ENCODE measurements around the gene ZNF276.
"Not testable (repeated sequence)": the region's sequence is repeated elsewhere in the genome, so short reads cannot be mapped to it uniquely, and the experiment has no call there.

The ZNF276 gene, protein sequence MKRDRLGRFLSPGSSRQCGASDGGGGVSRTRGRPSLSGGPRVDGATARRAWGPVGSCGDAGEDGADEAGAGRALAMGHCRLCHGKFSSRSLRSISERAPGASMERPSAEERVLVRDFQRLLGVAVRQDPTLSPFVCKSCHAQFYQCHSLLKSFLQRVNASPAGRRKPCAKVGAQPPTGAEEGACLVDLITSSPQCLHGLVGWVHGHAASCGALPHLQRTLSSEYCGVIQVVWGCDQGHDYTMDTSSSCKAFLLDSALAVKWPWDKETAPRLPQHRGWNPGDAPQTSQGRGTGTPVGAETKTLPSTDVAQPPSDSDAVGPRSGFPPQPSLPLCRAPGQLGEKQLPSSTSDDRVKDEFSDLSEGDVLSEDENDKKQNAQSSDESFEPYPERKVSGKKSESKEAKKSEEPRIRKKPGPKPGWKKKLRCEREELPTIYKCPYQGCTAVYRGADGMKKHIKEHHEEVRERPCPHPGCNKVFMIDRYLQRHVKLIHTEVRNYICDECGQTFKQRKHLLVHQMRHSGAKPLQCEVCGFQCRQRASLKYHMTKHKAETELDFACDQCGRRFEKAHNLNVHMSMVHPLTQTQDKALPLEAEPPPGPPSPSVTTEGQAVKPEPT

DNA sequence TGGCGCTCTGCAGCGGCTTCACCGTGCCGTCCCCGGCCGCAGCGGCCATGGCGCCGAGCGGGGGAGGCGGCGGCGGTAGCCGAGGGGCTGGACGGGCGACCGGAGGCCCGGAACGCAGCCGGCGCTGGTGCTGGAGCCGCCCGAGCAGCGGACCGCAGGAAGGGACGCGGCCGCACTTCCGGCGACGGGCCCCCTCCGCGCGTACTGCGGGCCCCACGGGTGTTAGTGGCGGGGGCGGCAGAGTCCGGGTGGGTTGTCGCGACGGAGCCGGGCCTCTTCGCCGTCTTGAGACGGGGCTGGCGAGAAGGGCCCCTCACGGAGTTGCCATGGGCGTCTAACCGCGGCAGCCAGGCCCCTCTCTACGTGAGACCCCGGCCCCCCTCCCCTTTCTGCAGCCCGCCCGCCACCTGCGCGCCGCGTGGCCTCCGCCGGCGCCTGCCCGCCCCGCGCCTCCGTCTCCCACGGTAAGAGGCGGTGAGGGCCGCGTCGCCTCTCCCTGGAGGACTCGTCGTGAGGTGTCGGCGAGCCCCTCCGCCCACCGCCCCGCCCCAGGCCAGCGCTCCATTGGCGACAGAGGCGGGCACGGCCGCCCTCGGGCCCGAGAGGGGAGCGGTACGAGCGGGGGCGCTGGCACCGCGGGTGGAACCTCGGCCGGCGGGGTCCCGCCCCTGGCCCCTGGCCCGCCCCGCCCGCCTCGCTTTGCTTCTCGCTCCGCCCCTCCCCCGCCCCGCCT lies at the start of gene ZNF276, which contains the start of gene VPS9D1:
Gene ZNF276 (plus strand): TSS at position 725 of the 733 bp plus-strand sequence. CDS start 104 bp downstream, outside the sequence.
Gene VPS9D1 (minus strand): TSS at position 86 of the 733 bp plus-strand sequence. CDS start 37 bp downstream, at position 49.
- DNase-seq, result peak; percentile 90

- DNase-seq, result not testable (repeated sequence)
Observed at GRCh38 chr16:89671565-89671964, 49.8 kb upstream of the ZNF276 start.

DNA sequence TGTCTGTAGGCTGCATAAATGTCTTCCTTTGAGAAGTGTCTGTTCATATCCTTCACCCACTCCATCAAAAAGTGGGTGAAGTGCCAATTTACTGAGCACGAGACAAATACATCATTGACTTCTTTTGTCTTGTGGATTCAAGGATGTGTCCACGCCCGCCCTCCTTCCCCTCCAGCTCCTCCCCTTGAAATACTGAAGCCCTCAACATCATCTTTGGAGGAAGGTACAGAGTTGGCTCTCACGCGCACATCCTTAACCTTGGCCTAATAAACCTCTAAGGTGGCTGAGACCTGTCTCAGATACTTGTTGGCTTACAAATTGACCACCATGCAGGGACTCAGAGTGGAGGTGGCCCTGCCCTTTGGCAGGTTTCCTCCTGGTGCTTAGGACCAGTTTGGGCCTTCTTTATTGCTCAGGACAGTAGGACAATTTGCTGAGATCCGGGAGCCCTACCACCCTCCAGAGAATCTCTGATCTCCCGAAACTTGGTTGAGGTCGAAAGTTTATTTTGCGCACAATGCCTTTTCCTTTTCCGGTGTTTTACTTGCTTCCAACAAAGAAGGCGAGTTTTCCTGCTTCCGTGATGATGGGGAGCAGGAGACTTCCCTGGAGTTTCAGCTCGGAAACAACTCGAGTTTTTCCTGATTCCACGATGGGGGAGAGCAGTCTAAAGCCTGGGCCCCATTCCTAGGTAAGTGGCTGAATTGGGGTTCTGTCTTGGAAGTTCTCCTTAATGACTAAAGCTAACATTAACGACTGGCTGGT lies 49.0 kb upstream of the ZNF276 start:
- no peak for DNase-seq

- no peak for DNase-seq
Observed at GRCh38 chr16:89678258-89678657, 43.1 kb upstream of the ZNF276 start.

GRCh38 chr16:89685916-89686315 lies 35.4 kb upstream of the ZNF276 start:
- DNase-seq, result no peak

DNA sequence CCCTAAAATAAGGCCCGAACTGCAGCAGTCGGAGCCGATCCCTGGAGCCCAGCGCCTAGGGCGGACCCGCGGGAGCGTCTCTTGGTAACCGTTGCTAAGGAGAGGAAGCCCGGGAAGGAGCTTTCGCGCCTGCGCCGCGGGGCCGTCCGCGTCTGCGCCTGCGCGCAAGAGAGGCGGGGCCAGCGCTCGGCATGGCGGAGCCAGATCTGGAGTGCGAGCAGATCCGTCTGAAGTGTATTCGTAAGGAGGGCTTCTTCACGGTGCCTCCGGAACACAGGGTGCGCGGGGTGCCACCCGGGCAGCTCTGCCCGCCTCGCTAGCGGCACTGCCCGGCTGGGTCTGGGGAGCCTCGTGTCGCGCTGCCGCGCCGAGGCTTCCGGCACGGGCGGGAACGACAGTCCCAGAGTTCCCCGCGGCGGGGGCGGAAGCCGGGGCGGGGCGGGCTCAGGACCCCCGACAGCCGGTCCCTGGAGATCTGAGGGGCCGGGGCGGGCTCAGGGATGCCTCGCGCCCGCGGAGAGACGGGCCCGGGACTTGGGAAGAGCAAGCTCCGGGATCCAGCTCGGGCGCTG lies 34.7 kb upstream of the ZNF276 start, which contains the start of gene CDK10:
Gene CDK10 (plus strand): TSS at position 170 of the 572 bp plus-strand sequence. CDS start 22 bp downstream, at position 192.
- DNase-seq, result peak; percentile 88

GRCh38 chr16:89687092-89687940 lies 34.0 kb upstream of the ZNF276 start:
- DNase-seq, result no peak

DNA sequence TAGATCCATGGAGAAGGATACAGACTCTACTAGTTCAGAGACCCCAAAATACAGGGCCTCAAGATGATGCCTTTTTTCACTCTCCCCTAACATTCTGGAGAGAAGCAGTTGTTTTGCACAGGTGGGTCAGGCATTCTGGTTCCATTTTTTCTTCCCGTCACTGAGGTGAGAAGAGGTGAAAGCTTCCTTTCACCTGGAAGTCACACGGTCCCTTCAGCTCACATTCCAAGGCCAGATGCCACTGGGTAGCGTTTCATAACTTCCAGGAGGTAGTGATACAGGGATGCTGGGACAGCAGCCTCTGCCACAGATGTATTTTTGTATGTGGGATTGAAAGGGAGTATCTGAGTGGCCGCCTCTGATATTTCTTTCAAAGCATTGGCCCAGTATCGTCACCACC lies 32.9 kb upstream of the ZNF276 start:
- no peak for DNase-seq

DNA sequence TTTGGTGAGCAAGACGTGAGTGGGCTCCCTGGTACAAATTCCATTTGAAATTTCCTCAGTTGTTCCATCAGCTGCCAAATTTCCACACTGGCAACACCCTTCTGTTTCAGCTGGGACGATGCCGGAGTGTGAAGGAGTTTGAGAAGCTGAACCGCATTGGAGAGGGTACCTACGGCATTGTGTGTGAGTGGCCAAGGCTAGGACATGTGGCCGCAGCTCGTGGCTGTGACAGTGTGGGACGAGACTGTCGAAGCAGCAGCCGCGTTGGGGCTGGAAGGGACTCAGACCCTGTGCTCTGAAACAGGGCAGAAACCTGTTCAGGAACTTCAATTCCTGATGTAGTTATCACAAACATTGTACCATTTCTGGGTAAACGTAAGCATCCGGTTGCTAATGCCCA lies 32.2 kb upstream of the ZNF276 start:
- no peak for DNase-seq

GRCh38 chr16:89689621-89690020 lies 31.7 kb upstream of the ZNF276 start:
- not testable (repeated sequence) for DNase-seq

DNA sequence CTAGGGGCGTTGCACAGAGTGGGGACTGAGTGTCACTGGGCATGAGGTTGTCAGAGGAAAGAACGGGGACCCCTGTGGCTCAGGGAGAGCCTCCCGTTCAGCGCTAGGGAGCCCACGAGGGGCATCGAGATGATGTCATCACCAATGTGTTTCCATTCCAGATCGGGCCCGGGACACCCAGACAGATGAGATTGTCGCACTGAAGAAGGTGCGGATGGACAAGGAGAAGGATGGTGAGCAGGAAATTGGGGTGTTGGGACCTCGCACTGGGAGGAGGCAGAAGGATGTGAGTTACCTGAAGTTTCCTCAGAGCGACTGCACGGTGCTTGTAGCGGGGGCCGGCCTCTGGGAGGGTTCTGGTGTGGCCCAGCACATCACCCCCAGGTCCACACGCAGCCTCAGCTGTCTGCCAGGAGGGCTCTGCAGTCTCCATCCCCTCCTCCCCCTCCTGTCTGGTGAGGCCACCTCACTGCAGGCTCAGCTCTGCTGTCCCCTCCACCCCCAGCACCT lies 30.9 kb upstream of the ZNF276 start:
- DNase-seq, result no peak

DNA sequence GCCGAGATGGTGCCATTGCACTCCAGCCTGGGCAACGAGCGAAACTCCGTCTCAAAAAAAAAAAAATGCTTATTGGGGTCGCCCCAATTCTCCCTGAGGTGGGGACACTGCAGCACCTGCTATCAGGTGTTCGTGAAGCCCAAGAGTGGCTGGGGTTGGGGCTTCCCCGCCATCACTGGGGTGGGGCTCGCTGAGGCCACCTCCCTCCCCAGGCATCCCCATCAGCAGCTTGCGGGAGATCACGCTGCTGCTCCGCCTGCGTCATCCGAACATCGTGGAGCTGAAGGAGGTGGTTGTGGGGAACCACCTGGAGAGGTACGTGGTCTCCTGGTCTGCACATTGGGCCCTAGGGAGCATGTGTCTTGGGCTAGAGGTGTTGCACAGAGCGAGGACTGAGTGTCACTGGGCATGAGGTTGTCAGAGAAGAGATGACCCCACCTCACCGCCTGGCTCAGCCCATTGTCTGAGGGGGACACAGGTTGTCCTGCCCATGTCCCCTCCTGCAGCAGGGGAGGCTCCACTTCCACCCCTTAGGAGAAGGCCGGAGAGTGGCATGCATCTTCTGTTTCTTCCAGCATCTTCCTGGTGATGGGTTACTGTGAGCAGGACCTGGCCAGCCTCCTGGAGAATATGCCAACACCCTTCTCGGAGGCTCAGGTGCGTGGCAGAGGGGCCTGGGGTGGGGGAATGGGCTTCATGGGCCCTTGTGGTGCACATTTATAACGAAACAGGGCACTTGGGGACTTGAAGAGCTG lies 29.9 kb upstream of the ZNF276 start:
- no peak for DNase-seq

GRCh38 chr16:89691986-89692569 lies 29.3 kb upstream of the ZNF276 start:
- no peak for DNase-seq

GRCh38 chr16:89693289-89693731 lies 28.0 kb upstream of the ZNF276 start:
- DNase-seq, result no peak

DNA sequence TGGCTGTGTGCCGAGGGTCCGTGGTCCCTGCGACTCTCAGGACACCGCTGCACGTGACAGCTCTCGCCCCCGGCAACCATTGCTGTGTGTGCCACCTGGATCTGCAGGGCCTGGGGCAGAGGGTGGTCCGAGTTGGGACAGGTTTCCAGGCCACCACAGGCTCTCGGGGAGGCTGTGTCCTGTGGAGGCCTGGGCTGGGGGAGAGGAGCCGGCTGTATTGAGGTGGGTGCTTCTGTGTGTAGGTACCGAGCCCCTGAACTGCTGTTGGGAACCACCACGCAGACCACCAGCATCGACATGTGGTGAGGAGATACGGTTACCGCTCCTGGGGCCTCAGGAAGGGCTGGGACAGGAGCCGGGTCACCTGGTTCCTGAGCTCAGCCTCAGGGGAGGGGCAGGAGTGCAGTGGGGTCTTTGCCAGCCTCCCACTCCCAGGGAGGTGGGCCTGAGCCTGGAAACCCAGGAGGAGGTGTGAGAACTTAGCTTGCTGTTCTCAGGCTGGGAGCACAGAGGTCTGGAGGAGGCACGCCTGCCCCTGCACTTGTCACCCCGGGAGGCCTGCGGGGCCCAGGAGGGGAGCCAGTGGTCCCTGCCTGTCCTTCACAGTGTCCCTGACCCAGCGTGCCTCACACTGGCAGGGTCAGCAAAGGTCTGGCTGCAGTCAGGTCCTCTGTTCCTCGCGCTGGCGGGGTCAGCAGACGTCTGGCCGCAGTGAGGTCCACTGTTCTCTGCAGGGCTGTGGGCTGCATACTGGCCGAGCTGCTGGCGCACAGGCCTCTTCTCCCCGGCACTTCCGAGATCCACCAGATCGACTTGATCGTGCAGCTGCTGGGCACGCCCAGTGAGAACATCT lies 27.2 kb upstream of the ZNF276 start:
- DNase-seq, result no peak

DNA sequence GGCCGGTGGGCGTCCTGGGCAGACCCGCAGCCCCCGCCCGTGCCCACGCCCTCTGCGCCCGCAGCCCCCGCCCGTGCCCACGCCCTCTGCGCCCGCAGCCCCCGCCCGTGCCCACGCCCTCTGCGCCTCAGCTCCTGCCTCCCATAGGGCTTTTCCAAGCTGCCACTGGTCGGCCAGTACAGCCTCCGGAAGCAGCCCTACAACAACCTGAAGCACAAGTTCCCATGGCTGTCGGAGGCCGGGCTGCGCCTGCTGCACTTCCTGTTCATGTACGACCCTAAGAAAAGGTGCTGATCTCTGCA lies 26.6 kb upstream of the ZNF276 start:
- not testable (repeated sequence) for DNase-seq

GRCh38 chr16:89695086-89695874 lies 26.1 kb upstream of the ZNF276 start:
- no peak for DNase-seq

Data from stimulated activated CD4-positive, alpha-beta T cell treated with anti-CD3 and anti-CD28 coated beads, Interleukin-12 subunit alpha, Interleukin-12 subunit beta, amount 100 ng/mL, for 4 hours (primary cell).